Skin epidermis (tissue), 12 donors: Measurements from ENCODE around the gene RAB40C.
A peak's percentile ranks its signal among the peaks of the same experiment; 100 is the strongest.

Experiments used
- H3K27ac ChIP-seq, 21 experiments: fragments of 200-600 bp; sonication (generic) in 11 of 21; one replicate each; pipeline ENCODE4 v1.5.0; 2020; ENCODE audit warnings: mild to moderate bottlenecking in 3 of 21, inconsistent platforms in 2 of 21, moderate library complexity in 2 of 21
- H3K4me3 ChIP-seq, 7 experiments: fragments of 200-600 bp; sonication (generic) in 2 of 7; one replicate each; pipeline ENCODE4 v1.5.0; 2020; ENCODE audit warnings: inconsistent platforms in 2 of 7, mild to moderate bottlenecking in 2 of 7, moderate library complexity in 1 of 7

Gene RAB40C

GRCh38 chr16:589658-590187 is at the start of gene RAB40C:
RAB40C (plus strand) TSS chr16:590066; CDS start chr16:590292, 226 bp downstream.
- Histone ChIP-seq H3K4me3 (peak within 1 kb of the TSS; percentile 64 to 98 (median 89)), H3K27ac (peak within 1 kb of the TSS; percentile 60 to 98 (median 96))

- no peak overlapping the region for H3K4me3 ChIP-seq
- H3K27ac ChIP-seq: no peak overlapping the region
Observed at GRCh38 chr16:540645-541340, 49.1 kb upstream of the RAB40C start.

DNA sequence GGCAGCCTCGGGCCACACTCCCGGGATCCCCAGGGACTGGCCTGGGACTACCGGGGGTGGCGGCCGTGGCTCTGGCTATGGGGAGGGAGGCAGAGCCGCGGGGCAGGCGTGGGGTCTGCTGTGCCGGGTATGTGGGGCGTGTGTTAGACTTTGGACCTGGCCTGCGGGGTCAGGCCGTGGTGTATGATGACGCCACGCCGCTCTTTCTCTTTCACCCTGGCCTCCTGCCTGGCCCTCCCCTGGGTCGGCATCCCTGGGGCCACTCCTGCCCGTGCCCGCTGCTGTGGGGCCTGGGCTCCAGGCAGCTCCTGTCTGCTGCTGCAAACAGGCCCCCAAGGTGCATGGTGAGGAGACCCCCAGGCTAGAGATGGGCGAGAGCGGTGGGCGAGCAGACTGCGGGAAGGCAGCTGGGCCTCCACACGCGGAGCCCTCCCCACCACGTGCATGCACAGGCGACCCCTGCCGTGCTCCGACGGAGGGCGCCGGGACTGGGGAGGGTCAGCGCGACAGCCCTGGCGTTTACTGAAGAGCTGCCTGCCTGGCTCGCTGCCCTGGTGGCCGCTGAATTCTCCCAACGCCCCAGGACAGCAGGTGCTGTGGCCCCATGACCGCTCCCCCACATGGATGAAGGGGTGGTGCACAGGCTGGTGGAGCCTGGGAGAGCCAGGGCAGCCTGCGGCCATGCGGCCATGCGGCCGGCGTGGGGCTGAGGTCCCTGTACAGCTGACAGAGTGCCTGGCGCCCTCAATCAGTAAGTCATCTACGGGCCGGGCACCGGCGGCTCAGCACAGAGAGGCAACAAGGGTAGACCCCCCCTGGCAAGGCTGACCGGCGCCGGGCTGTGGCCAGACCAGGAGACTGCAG is 46.3 kb upstream of the RAB40C start:
- H3K27ac ChIP-seq: no peak overlapping the region
- no peak overlapping the region for H3K4me3 ChIP-seq

DNA sequence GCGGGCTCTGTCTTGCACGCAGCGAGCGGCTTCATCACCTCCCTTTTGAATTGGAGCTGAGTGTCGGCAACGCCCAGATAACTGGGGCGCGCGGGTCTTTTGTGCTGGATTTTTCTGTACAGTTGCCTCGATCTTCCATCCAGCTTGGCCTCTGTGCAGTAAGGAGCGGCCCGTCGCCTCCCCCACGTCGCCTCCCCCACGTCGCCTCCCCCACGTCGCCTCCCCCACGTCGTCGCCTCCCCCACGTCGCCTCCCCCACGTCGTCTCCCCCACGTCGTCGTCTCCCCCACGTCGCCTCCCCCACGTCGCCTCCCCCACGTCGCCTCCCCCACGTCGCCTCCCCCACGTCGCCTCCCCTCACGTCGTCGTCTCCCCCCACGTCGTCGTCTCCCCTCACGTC is 45.3 kb upstream of the RAB40C start:
- Histone ChIP-seq H3K4me3 (no peak overlapping the region), H3K27ac (no peak overlapping the region)

- Histone ChIP-seq H3K27ac (peak overlapping the region in 2 of 21 experiments; percentile 17 to 50), H3K4me3 (peak overlapping the region in 1 of 7 experiments; percentile 5)
Observed at GRCh38 chr16:546909-547770, 42.7 kb upstream of the RAB40C start.

GRCh38 chr16:548586-548985 is 41.3 kb upstream of the RAB40C start:
- H3K4me3 ChIP-seq: no peak overlapping the region
- no peak overlapping the region for H3K27ac ChIP-seq

- no peak overlapping the region for H3K4me3 ChIP-seq
- H3K27ac ChIP-seq: no peak overlapping the region
Observed at GRCh38 chr16:549544-550263, 40.2 kb upstream of the RAB40C start.

GRCh38 chr16:551210-551609 is 38.7 kb upstream of the RAB40C start:
- Histone ChIP-seq H3K27ac (no peak overlapping the region), H3K4me3 (no peak overlapping the region)

- H3K27ac ChIP-seq: no peak overlapping the region
- H3K4me3 ChIP-seq: no peak overlapping the region
Observed at GRCh38 chr16:552171-552570, 37.7 kb upstream of the RAB40C start.

GRCh38 chr16:553601-554296 is 36.1 kb upstream of the RAB40C start:
- Histone ChIP-seq H3K4me3 (no peak overlapping the region), H3K27ac (peak overlapping the region in 1 of 21 experiments; percentile 46)

DNA sequence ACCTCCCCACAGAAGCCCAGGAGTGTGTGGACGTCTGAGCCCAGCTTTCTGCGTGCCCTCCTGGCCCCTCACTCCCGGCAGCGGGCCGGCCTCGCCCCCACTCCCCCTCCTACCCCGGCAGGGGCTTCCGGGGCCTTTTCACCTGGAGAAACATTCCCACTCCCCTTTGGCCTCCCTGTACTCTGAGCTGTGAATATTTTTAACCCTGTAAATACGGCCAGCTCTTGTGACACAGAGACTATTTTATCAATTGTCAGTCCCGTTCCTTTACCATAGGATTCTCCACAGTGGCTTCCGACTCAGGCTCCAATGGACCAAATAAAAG is 35.6 kb upstream of the RAB40C start:
- peak overlapping the region in 5 of 21 experiments; percentile 1 to 46 (median 32) for H3K27ac ChIP-seq
- H3K4me3 ChIP-seq: no peak overlapping the region

DNA sequence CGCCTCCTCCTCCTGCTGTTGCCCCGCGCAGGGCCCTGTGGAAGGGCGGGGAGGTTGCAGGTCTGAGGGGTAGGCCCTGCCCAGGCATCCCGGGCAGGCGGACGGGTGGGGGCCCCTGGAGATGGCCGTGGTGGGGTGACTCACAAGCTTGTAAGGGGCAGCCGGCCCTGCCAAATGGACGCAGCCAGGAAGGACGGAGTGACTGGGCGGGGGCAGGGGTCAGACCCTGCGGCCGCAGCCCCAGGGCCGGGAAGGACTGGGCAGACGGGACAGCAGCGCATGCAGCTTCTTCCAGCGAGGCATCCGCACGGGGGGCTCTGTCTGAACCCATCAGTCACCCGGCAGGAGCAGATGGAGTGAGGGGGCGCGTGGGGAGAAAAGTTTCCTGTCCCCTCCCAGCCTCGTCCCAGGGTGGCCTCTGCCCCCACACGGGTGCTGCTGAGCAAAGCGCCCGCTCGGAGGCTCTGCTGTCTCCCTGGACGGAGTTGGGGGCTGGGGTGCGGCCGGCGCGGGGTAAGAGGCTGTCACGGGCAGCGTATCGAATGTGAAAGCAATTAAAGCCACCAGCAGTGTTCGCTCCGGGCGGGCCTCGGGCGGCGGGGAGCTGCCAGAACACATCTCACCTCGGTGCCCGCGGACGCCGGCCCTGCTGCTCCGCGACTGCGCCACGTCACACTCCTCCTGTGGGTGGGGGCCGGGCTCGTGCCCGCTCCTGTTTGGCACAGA is 35.1 kb upstream of the RAB40C start:
- peak overlapping the region in 11 of 21 experiments; percentile 1 to 50 (median 18) for H3K27ac ChIP-seq
- peak overlapping the region in 5 of 7 experiments; percentile 4 to 23 (median 12) for H3K4me3 ChIP-seq

GRCh38 chr16:555528-556473 is 34.1 kb upstream of the RAB40C start:
- peak overlapping the region in 3 of 21 experiments; percentile 13 to 25 (median 18) for H3K27ac ChIP-seq
- no peak overlapping the region for H3K4me3 ChIP-seq

GRCh38 chr16:556474-557173 is 33.2 kb upstream of the RAB40C start:
- Histone ChIP-seq H3K27ac (no peak overlapping the region), H3K4me3 (no peak overlapping the region)

GRCh38 chr16:557463-558297 is 32.2 kb upstream of the RAB40C start:
- Histone ChIP-seq H3K4me3 (no peak overlapping the region), H3K27ac (no peak overlapping the region)
